Transverse colon (tissue), 4 donors: Measurements from ENCODE around the gene TULP4.

Experiments
- CTCF ChIP-seq, 5 experiments: fragments of 200-600 bp in 3 of 5; fragments of 450-650 bp in 2 of 5; sonication (generic) in 3 of 5; IDR thresholded peaks; 1 replicate in 2 of 5; 2 replicates in 3 of 5; pipeline ENCODE4 v1.5.1; 2016 to 2017; ENCODE audit warnings: antibody characterized with exemption in 5 of 5, inconsistent platforms in 3 of 5, mild to moderate bottlenecking in 2 of 5, moderate library complexity in 1 of 5
- EP300 ChIP-seq: sonication (generic); formaldehyde crosslinking; IDR thresholded peaks from one replicate; pipeline ENCODE4 v1.6.1; 2017; ENCODE audit warnings: antibody characterized with exemption, low read depth
- POLR2A ChIP-seq: fragments of 450-650 bp; IDR thresholded peaks from one replicate; pipeline ENCODE4 v1.6.1; 2016; ENCODE audit warnings: antibody characterized with exemption, mild to moderate bottlenecking, moderate library complexity
- POLR2AphosphoS5 ChIP-seq, 3 donors: sonication (generic); formaldehyde crosslinking; IDR thresholded peaks; one replicate each; pipeline ENCODE4 v1.6.1; 2016; ENCODE audit warnings: antibody characterized with exemption in 3 of 3

DNA sequence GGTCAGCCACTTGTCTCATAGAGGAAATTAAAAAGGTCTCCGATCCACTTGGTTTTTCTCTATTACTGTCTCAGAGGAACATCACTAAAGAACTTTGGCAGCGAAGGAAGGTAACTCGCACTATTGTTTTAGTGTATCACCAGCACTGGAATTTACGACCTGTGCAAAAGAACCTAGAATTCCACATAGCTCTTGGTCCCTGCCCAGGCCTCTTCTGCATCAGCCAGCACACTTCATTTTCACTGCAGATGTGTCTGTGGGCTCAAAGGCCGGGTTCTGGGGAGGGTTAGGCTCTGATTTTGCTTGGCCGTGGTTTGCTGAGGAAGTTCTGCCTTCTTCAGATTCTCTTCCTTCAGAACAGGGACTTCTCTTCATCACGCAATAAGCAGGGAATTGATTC, 144.9 kb downstream of the TULP4 start:
- TF ChIP-seq EP300: no peak
- TF ChIP-seq CTCF (IDR thresholded peaks at IDR 0.05): no peak
- TF ChIP-seq POLR2A: no peak
- TF ChIP-seq POLR2AphosphoS5 (IDR thresholded peaks at IDR 0.05): no peak
